ENCODE data around the gene SPARCL1. TPM values are rescaled to one million over a fixed set of nuclear protein-coding genes. Genes with fewer than 3 reads are reported as not detected.
"Not testable (repeated sequence)": the region's sequence is repeated elsewhere in the genome, so short reads cannot be mapped to it uniquely, and the experiment has no call there.

The SPARCL1 gene
- polyA plus RNA-seq, 4 donors: 6.5 to 158 (median 33.3) TPM

DNA sequence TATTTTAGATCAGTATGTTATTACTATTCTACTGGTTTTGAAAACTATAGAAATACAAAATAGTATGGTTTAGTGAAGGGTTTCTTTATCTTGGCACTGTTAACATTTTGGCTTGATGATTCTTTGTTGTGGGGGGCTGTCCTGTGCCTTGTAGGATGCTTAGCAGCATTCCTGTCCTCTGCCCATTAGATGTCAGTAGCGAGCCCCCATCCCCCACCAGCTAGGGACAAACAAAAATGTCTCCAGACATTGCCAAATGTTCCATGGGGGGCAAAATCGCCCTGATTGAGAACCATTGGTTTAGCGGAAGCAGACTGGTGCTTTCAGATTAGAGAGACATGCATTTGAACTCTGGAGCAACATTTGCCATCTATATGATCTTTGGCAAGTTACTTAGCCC is 23.3 kb downstream of the SPARCL1 start:
- DNase-seq (ENCODE audit: low read depth in 4 of 4, low spot score in 3 of 4): no peak

DNA sequence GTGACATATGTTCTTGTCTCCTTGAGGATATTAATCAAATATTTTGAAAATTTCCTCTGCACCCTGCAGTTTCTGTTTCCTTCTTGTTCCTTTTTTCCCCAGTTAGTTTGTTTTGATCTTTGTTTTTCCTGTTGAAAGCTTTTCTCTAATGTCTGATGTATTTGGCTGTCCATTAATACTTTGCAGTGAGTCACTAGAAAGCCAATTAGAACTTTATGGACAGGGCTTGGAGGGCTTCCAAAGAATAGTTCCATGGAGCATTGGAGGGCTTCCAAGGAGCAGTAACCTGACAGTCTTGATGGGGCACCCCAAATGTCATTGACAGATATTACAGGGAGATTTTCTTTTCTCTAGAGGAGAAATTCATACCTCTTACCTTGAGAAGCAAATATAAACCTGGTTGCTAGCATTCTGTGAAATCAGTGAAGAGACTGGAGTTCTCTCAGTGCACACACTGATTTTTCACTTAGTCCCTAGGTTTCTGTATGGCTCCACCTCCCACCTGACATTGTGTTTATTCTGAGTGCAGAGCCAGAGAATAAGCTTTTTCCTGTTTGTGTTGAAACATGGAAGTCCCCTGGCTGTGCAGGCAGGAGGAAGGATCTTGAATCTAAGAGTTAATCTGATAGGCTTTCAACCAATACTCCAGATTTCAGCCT is 26.5 kb downstream of the SPARCL1 start:
- DNase-seq (ENCODE audit: low read depth in 4 of 4, low spot score in 3 of 4): no peak

DNA sequence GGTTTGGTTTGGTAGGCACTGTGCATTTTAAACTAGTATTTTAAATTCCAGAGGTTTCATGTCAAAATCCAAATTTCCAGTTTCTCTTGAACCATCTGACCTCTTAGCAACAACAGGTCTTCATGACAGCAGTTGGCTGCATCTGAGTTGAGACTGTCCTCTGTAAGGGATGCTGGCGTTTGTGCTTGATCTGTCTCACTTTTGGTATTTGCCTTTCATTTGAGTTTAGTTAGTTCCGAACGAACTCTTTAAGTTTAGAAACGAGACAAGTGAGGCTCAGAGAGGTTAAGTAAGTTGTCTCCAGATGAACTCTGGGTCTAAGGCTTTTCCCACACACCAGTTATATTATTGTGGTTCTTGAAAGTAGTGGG is 29.1 kb downstream of the SPARCL1 start:
- DNase-seq (ENCODE audit: low read depth in 4 of 4, low spot score in 3 of 4): no peak

DNA sequence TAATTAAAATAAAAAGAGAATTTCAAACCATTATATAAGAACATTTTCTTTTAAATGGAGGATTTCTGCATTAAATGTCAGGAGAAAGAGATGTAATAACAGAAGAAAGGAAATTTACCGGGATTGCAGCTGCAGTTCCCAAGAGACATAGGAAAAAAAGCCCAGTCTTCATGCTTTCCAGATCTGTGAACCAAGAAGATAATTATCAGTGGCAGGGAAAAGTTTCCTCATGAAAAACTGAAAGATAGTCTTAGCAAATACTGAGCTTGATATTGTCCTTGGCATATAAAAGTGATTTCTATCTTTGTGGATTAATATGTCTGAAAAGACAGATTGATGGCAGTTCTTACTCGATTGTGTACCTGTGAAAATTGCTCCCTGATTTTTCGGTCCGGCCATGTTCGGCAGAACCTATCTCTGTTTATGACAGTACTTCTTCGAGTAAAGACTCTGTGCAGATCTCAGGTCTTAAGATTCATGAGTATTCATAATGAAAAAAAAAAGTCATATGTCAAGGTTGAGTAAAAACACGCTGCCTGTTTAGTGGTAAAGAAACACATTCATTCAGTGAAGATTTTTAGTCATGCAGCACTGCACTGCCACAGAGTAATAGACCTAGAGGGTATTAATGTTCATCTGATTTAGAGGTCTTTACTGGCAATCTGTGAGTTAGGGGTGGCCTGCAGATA is 29.6 kb downstream of the SPARCL1 start:
- DNase-seq (ENCODE audit: low read depth in 4 of 4, low spot score in 3 of 4): no peak

DNA sequence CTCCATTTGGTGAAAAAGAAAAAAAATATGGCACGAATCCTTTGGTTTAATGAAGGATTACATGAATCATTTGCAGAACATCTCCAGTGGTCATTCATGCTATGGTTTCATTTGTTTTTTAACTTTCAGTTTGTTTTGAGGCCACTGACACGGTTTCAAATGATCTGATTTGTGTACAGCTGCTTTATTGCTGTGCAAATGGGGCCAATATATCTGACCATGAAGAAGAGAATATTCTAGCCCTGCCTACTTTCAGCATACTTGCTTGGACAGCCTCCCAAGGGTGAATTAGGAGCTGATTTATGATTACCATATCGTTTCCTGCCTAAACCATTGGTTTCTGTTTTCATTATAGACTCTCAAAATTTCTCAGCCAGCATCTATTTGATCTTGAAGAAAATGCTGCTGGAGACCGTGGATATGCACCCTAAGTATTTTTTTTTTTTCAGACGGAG is 30.7 kb downstream of the SPARCL1 start:
- DNase-seq (ENCODE audit: low read depth in 4 of 4, low spot score in 3 of 4): peak in 2 of 4 donors; percentile 24 to 36

DNA sequence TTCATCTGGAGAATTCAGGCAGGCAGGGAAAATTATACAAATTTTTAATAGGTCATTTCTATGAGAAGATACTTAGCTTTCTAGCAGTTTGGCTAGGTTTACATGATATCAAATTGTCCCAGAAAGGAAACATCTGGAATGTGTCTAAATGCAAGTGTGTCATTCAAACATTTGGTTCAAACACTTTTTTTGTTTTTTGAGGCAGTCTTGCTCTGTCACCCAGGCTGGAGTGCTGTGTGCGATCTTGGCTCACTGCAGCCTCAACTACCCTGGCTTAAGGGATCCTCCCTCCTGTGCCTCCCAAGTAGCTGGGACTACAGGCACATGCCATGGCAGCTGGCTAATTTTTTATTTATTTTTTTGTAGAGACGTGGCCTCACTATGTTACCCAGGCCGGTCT is 31.6 kb downstream of the SPARCL1 start:
- no peak for DNase-seq (ENCODE audit: low read depth in 4 of 4, low spot score in 3 of 4)

DNA sequence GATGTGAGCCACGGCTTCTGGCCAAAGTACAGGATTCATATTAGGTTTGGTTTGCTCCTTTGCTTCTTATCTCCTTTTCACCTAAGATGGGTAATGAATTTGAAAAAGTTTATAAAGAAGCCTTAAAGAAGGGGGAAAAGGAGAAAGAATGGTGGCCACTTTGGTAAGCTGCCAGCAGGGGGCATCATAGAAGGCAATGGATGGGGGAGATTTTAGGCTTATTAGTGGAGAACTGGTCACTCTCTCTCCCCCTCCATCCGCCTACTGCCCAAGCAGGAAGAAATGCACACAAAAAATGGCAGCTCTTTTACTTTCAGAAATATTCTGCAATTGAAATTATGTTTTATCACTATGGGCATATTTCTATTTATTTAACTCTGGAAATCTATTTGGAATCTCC is 32.0 kb downstream of the SPARCL1 start:
- no peak for DNase-seq (ENCODE audit: low read depth in 4 of 4, low spot score in 3 of 4)

DNA sequence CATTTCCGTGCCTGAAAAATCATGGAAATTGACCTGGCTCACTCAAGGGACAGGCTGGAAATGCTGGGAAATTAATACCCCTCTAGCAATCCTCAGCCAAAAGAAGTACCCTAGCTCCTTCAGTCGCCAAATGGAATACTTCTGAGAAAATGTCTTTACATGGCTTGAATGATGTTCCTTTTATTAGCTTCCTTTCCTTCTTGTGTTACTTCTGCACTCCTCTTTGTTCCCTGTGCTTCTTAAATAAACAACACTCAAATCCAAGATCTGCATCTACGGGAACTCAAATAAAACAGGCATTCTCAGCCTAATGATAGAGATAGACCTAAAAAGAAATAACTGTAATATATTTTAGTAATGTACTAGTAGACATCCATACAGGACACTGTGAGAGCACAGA is 36.1 kb downstream of the SPARCL1 start:
- no peak for DNase-seq (ENCODE audit: low read depth in 4 of 4, low spot score in 3 of 4)

DNA sequence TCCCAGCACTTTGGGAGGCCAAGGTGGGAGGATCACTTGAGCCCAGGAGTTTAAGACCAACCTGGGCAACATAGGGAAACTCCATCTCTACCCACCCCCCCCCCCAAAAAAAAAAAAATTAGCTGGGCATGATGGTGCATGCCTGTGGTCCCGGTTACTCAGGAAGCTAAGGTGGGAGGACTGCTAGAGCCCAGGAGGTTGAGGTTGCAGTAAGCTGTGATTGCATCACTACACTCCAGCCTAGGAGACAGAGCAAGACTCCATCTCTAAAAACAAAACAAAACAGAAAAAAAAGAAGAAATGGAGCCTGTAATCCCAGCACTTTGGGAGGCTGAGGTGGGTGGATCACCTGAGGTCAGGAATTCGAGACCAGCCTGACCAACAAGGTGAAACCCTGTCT is 37.3 kb downstream of the SPARCL1 start:
- not testable (repeated sequence) for DNase-seq (ENCODE audit: low read depth in 4 of 4, low spot score in 3 of 4)

DNA sequence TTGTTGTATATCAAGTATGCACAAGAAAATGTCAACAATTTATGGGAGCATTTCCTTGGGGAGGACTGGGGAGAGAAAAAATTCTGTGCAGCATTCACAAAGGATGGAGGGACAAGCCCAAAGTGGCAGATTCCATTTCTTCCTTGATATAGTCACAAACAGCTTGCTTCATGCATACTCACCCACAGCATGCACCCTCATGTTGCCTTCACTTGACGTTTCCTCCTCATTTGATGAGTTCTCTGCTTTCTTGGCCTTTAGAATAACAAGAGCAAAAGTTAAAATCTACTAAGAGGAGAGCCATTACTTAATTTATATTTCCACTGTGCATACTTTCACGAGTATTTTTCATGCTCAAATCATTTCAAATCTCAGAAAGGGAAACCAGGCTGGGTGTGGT is 37.7 kb downstream of the SPARCL1 start:
- no peak for DNase-seq (ENCODE audit: low read depth in 4 of 4, low spot score in 3 of 4)

DNA sequence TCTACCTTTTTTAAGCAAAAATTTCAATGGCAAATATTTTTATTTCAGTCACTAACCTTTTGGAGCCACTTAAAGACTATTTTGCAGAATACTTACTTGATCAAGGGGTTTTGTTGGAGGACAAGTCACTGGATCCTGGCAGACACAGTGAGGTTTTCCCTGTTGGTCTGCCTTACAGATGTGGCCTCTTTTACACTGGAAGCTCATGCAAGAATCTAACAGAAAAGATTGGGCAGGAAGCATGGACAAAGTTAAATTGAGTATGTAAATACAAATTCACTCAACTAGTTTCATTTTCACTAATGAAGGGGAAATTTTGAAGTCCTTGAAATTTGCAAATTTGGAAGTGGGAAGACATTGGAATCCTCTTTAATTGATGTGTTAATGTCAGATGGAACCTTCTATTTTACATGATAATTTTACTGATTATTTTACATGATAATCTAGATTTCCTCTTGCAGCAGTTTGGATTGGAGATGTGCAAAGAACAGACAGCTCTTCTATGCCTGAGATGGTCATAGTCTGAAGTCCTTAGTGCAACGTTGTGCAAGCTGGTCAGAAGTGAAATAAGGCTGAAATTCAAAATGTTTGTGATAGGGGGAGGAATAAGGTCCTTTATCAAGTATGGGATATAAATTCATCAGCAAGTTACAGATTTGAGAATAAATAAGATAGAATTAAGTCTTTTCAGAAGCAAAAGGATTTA is 38.4 kb downstream of the SPARCL1 start:
- DNase-seq (ENCODE audit: low read depth in 4 of 4, low spot score in 3 of 4): no peak

DNA sequence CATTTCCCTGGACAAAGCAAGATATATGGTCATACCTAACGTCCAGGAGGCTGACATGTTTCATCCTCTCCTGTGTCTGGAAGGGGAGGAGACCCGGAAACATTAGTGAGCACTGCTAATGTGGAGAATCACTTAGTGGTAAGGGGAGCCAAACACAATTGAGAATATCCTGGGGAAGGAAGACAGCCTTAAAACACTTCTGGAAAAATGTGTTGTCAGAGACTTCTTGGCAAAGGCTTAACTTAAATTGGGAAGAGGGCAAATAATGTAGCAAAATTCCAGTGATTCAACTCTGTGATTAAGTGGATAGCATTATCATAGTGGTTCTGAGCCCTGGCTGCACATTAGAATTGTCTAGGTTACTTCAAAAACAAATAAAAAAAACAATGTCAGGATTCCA is 39.5 kb downstream of the SPARCL1 start:
- DNase-seq (ENCODE audit: low read depth in 4 of 4, low spot score in 3 of 4): no peak

DNA sequence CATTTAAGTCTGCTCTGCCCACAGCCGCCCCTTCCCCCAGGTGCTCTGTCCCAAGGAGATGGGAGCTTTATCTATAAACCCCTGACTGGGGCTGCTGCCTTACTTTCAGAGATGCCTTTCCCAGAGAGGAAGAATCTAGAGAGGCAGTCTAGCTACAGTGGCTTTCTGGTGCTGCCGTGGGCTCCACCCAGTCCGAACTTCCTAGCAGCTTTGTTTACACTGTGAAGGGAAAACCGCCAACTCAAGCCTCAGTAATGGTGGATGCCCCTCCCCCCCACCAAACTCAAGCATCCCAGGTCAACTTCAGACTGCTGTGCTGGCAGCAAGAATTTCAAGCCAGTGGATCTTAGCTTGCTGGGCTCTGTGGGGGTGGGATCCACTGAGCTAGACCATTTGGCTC is 40.5 kb downstream of the SPARCL1 start:
- DNase-seq (ENCODE audit: low read depth in 4 of 4, low spot score in 3 of 4): not testable (repeated sequence)

DNA sequence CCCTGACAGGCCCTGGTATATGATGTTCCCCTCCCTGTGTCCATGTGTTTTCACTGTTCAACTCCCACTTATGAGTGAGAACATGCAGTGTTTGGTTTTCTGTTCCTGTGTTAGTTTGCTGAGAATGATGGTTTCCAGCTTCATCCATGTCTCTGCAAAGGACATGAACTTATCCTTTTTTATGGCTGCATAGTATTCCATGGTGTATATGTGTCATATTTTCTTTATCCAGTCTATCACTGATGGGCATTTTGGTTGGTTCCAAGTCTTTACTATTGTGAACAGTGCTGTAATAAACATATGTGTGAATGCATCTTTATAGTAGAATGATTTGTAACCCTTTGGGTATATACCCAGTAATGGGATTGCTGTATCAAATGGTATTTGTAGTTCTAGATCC is 45.9 kb downstream of the SPARCL1 start:
- DNase-seq (ENCODE audit: low read depth in 4 of 4, low spot score in 3 of 4): not testable (repeated sequence)

DNA sequence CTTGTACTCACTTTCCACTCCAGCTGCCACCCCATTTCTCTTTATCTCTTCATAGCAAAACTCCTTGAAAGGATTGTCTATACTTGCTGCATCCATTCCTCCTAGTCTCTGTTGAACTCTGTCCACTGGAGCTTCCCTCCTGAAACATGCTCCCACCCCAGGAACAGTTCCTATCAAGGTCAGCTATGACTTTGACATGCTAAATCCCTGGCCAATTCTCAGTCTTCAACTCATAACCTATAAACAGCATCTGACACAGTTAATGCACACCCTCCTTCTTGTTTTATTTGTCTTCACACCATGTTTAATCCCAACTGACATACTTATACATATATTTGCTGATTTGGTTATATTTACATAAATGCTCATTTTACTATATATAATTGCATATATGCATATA is 47.8 kb downstream of the SPARCL1 start:
- no peak for DNase-seq (ENCODE audit: low read depth in 4 of 4, low spot score in 3 of 4)

DNA sequence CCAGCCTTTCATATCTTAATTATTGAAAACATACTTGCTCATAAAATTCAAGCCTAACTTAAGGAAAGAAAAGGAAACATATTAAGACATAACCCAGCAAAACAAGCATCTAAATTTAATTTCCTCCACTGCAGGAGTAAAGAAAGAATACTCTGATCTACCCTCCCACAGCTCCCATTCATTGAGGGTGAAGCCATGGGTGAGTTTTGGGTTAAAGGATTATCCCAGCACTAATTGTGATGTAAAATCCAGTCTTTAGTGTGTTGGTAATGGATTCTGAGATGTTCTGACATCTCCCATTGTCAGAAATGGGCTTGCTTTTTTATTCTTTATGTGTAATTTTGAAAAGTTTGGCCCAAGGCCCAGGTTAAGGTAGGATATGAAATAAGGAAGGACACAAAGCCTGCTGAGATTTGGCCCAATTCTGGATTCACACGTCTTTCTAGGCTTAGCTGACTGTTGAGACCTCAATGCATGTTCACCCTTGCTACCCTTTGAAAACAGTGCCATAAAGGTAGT is 50.4 kb downstream of the SPARCL1 start:
- DNase-seq (ENCODE audit: low read depth in 4 of 4, low spot score in 3 of 4): no peak

DNA sequence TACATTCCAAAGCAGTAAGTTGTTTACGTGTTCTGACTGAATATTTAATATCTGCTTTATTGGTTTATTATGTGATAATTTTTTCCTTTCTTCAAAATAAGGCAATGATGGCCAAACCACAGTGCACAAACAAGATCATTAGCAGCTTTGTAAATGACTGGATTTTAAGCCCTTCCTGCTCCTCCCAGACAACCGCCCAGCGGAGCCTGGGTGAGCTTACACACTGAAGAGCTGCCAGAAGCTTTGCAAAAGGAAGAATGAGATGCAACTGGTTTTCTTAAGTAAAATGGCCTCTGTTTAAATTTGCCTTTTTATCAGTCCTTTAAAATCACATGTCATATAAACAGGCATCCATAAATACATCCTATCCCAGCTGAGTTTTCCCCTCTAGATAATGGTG is 52.2 kb downstream of the SPARCL1 start:
- DNase-seq (ENCODE audit: low read depth in 4 of 4, low spot score in 3 of 4): no peak

DNA sequence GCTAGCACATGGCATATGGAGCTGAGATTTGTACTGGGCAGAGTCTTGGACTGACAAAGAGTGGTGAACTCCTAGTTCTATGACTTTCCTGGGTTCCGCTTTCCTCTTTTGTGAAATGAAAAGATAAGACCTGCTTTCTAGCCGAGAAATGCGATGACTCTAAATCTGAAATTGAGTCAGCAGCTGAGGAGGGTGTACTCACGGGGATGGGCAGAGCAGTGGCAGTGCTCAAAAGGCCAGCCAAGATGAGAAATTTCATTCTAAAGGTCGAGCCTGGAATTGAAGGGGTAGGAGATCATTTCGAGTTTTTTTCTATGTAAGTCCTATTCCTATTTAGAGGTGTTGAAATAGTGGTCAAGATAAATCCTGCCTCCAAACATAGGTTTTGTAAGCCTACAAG is 59.8 kb downstream of the SPARCL1 start:
- no peak for DNase-seq (ENCODE audit: low read depth in 4 of 4, low spot score in 3 of 4)

DNA sequence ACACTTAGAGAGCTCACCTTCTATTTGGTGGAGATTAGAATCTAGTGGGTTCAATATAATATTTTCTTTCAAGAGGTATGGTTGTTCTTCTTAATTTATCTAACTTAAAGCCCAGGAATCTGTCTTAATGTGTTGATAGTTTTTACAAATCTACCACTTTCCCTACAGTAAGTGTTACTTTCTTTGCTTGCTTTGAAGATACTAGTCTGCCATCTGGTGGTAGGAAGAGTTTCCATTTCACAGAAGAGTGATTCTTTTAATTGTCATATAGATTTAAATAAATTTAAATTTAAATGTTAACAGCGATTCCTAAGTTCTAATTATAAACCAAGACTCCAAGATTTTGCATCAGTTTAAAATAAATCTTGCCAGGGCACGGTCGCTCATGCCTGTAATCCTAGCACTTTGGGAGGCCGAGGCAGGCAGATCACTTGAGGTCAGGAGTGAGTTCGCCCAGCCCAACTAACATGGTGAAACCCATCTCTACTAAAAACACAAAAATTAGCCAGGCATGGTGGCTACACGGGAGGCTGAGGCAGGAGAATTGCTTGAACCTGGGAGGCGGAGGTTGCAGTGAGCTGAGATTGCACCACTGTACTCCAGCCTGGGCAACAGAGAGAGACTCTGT is 63.3 kb downstream of the SPARCL1 start:
- DNase-seq (ENCODE audit: low read depth in 4 of 4, low spot score in 3 of 4): peak; percentile 12 to 25 (median 17)

DNA sequence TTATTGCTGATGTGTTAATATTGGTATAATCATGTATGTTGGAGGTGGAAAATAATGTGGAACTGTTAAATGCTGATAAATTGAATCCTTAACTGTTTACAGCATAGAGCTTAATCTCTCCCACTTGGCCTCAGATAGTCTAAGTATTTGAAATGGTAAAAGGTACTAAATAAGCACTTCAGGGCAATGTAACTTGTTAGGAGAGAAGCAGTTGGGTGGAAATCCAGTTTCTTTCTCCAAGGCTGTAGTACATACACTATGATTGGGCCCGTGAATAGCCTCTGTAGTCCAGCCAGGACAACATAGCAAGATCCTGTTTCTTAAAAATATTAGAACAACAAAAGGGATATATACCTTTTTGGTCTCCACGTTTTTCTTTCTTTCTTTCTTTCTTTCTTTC is 67.1 kb downstream of the SPARCL1 start:
- no peak for DNase-seq (ENCODE audit: low read depth in 4 of 4, low spot score in 3 of 4)

DNA sequence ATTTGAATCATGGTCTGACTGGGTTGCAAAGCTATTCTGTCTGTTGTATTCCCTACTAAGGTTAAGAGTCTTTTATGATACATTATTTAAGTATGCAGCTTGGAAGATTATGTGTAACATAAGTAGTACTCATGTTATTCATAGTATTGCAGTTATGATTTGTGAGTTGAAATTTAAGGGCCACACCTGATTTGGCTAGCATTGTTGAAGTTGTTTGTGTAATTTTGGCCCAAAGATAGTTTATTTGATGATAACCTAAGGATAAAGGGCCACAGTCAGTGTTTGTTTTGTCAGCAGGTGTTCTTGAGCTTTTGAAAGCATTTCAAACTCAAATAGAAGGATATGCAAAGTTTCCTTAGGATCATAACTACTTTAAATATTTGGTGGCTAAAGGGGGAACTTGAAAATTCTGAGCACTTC is 67.9 kb downstream of the SPARCL1 start:
- DNase-seq (ENCODE audit: low read depth in 4 of 4, low spot score in 3 of 4): no peak
